ENCODE measurements around the gene ARHGAP6. TPM values are rescaled to one million over a fixed set of nuclear protein-coding genes. Genes with fewer than 3 reads are reported as not detected.

ARHGAP6 gene
- total and polyA plus RNA-seq, 2 experiments from 2014 or later = 0.26 to 0.59 TPM

GRCh38 chrX:11328134-11328533 is 337.6 kb downstream of the ARHGAP6 start:
- no peaks in the 10 kb centered on the region for H3K27me3 Mint-ChIP-seq (ENCODE audit: insufficient read depth, low read depth, poor library complexity)
- no peak overlapping the region for H2AFZ ChIP-seq
- H3K27me3 ChIP-seq (ENCODE audit: insufficient read depth) = no peaks in the 10 kb centered on the region
- no peak for ATAC-seq
- no peaks in the 10 kb centered on the region for H4K20me1 ChIP-seq (replicated peaks; ENCODE audit: insufficient read depth)
- no peaks in the 10 kb centered on the region for H3K79me2 ChIP-seq (replicated peaks; ENCODE audit: insufficient read depth)
- no peak overlapping the region for H3K4me3 Mint-ChIP-seq
- H3K4me3 ChIP-seq = no peak overlapping the region
- DNase-seq (ENCODE audit: low spot score) = no peak
- no peak for TF ChIP-seq REST (IDR thresholded peaks at IDR 0.05; ENCODE audit: unreplicated experiment)
- no peak for TF ChIP-seq ZNF331 (CRISPR knock-in tag; IDR thresholded peaks at IDR 0.05; ENCODE audit: low read depth)
- no peak for TF ChIP-seq NANOG (IDR thresholded peaks at IDR 0.05; ENCODE audit: borderline replicate concordance)
- 0 out of 4 replicates have a peak, but pooled peaks of 1 of the 2 experiments have one; percentile 7 for TF ChIP-seq CTCF (conservative IDR thresholded peaks at IDR 0.05; ENCODE audit: low read depth in 2 of 2)
- H3K4me1 Mint-ChIP-seq = no peaks in the 10 kb centered on the region
- no peaks in the 10 kb centered on the region for H3K4me1 ChIP-seq (ENCODE audit: insufficient read depth)
- H3F3A ChIP-seq (replicated peaks; ENCODE audit: low read depth) = no peaks in the 10 kb centered on the region
- H3K36me3 ChIP-seq (ENCODE audit: insufficient read depth) = no peaks in the 10 kb centered on the region
- no peaks in the 10 kb centered on the region for H3K36me3 Mint-ChIP-seq (ENCODE audit: low read depth)
- no peak overlapping the region for H3K4me2 ChIP-seq
- H3K27ac Mint-ChIP-seq = no peak overlapping the region
- H3K27ac ChIP-seq (ENCODE audit: low read depth) = no peak overlapping the region
- no peaks in the 10 kb centered on the region for H3K9me2 ChIP-seq (ENCODE audit: insufficient read depth)
- peaks cover 4% of the 10 kb centered on the region; the same call in 1 of the 3 replicates for H3K9me3 Mint-ChIP-seq

GRCh38 chrX:11321986-11322385 is 343.7 kb downstream of the ARHGAP6 start:
- Histone ChIP-seq H3K27me3 (ENCODE audit: insufficient read depth) (no peaks in the 10 kb centered on the region), H3K4me1 (ENCODE audit: insufficient read depth) (no peaks in the 10 kb centered on the region), H3K27ac (ENCODE audit: low read depth) (no peak overlapping the region), H3K36me3 (ENCODE audit: insufficient read depth) (no peaks in the 10 kb centered on the region), H3K9me2 (ENCODE audit: insufficient read depth) (no peaks in the 10 kb centered on the region), H4K20me1 (replicated peaks; ENCODE audit: insufficient read depth) (no peaks in the 10 kb centered on the region), H2AFZ (no peak overlapping the region), H3K4me2 (no peak overlapping the region), H3K79me2 (replicated peaks; ENCODE audit: insufficient read depth) (no peaks in the 10 kb centered on the region), H3F3A (replicated peaks; ENCODE audit: low read depth) (no peaks in the 10 kb centered on the region), H3K4me3 (no peak overlapping the region)
- Mint-ChIP-seq H3K36me3 (ENCODE audit: low read depth) (no peaks in the 10 kb centered on the region), H3K9me3 (peaks cover 4% of the 10 kb centered on the region; the same call in 1 of the 3 replicates), H3K27me3 (ENCODE audit: insufficient read depth, low read depth, poor library complexity) (no peaks in the 10 kb centered on the region), H3K4me3 (no peak overlapping the region), H3K27ac (no peak overlapping the region), H3K4me1 (no peaks in the 10 kb centered on the region)
- DNase-seq (ENCODE audit: low spot score) (no peak), ATAC-seq (no peak)
- TF ChIP-seq EZH2phosphoT487 (IDR thresholded peaks at IDR 0.05; ENCODE audit: unreplicated experiment) = no peak
